Keratinocyte (primary cell): Measurements from ENCODE around the gene ASIC1.

Experiments
- CTCF ChIP-seq, 3 experiments: IDR thresholded peaks in 1 of 3; conservative IDR thresholded peaks in 1 of 3; optimal IDR thresholded peaks in 1 of 3; 2 replicates in 2 of 3; 3 replicates in 1 of 3; pipeline versions ENCODE3 to v1.5.1; 2011; ENCODE audit warnings: low read length in 3 of 3, mild to moderate bottlenecking in 3 of 3, moderate library complexity in 2 of 3, control low read depth in 1 of 3, inconsistent platforms in 1 of 3; ENCODE audit not compliant: insufficient read depth in 2 of 3; ENCODE audit errors: extremely low read depth in 1 of 3
- EZH2 ChIP-seq: IDR thresholded peaks from one replicate; pipeline ENCODE4 v1.6.1; 2012; ENCODE audit warnings: inconsistent platforms, mild to moderate bottlenecking, low read length, moderate library complexity

GRCh38 chr12:50127546-50127945, 70.2 kb downstream of the ASIC1 start:
- TF ChIP-seq CTCF (optimal IDR thresholded peaks at IDR 0.05 in 1 of 3, IDR thresholded peaks at IDR 0.05 in 1 of 3, conservative IDR thresholded peaks at IDR 0.05 in 1 of 3; ENCODE audit: extremely low read depth in 1 of 3, insufficient read depth in 2 of 3, low read length in 3 of 3), result no peak
- TF ChIP-seq EZH2, result no peak
